Lower leg skin (tissue), 4 donors: ENCODE data around the gene NTN4. TPM values are rescaled to one million over a fixed set of nuclear protein-coding genes. Genes with fewer than 3 reads are reported as not detected.

Source experiments
- DNase-seq, 2 donors: peaks; one replicate each; pipeline ENCODE4 v3.0.0-alpha.2; 2019; ENCODE audit warnings: low spot score in 2 of 2
- H3K4me3 ChIP-seq: fragments of 200-600 bp; sonication (generic); 2 replicates; pipeline ENCODE4 v1.5.1; 2017; ENCODE audit warnings: mild to moderate bottlenecking, low read depth; ENCODE audit not compliant: poor library complexity, severe bottlenecking
- POLR2A ChIP-seq, 2 donors: fragments of 450-650 bp; IDR thresholded peaks; one replicate each; pipeline ENCODE4 v1.6.1; 2016 to 2017; ENCODE audit warnings: antibody characterized with exemption in 2 of 2, mild to moderate bottlenecking in 1 of 2, moderate library complexity in 1 of 2
- WGBS, 2 donors: methylation state at CpG; one replicate each; pipeline ENCODE4 v1.1.5; 2018; 5-methylcytosine and 5-hydroxymethylcytosine counted together
- intact Hi-C: fragments of 100-400 bp; cut with DNase I; formaldehyde crosslinking; loops from one replicate; pipeline ENCODE4 v1.15.0; 2023; ENCODE audit warnings: low total_unique reads
- total RNA-seq, 4 donors: library from RNA; depleted of rRNA; stranded (reverse); fragments of >200 nt; gene quantifications; one replicate each; pipeline ENCODE4 v1.1.0, GENCODE V29; 2016
- TF ChIP-seq, protein P1 (sequence below), 3 donors: fragments of 450-650 bp; IDR thresholded peaks; one replicate each; pipeline ENCODE4 v1.5.1; 2016; ENCODE audit warnings: antibody characterized with exemption in 3 of 3, mild to moderate bottlenecking in 3 of 3, moderate library complexity in 2 of 3

NTN4 gene
- total RNA-seq, 4 donors from 2014 or later = 11.0 to 30.6 (median 16.8) TPM

DNA sequence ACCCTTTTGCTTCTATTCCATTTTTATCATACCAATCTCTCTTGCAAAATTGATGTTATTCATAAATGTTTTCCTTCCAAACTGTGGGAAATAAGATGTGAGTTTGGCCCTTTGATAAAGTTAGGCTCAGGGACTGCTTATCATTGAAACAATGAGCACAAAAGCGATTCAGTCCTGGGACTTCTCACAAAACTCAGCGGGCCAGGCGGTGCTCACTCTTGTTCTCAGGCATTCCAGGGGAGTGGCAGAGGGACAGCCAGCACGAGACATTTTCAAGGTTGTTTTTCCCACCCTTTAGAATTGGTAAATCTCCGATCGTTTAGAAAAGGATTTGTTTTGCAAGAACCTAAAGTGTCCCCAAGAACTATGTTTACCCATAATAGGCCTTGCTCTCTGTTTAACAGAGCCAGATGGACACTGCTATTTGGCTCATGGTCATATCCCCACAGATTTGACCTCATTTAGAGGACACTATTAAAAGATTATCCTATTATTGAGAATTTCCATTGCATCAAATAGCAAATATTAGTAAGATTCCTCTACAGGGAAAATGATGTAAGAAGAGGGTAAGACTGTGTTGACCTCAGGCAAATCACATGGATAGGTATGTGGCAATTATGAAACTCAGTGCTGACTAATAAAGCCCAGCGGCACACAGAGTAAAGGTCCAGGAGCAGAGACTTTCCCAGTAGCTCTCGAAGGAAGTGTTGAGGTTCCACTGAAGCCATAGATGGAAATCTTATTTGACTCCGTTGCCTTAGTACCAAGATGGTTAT lies 136.6 kb downstream of the NTN4 start:
- no peak for DNase-seq
- TF ChIP-seq POLR2A (IDR thresholded peaks at IDR 0.05) = no peak
- TF ChIP-seq, protein P1, sequence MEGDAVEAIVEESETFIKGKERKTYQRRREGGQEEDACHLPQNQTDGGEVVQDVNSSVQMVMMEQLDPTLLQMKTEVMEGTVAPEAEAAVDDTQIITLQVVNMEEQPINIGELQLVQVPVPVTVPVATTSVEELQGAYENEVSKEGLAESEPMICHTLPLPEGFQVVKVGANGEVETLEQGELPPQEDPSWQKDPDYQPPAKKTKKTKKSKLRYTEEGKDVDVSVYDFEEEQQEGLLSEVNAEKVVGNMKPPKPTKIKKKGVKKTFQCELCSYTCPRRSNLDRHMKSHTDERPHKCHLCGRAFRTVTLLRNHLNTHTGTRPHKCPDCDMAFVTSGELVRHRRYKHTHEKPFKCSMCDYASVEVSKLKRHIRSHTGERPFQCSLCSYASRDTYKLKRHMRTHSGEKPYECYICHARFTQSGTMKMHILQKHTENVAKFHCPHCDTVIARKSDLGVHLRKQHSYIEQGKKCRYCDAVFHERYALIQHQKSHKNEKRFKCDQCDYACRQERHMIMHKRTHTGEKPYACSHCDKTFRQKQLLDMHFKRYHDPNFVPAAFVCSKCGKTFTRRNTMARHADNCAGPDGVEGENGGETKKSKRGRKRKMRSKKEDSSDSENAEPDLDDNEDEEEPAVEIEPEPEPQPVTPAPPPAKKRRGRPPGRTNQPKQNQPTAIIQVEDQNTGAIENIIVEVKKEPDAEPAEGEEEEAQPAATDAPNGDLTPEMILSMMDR (IDR thresholded peaks at IDR 0.05) = no peak
- H3K4me3 ChIP-seq = no peak overlapping the region
- WGBS, 2 donors = 63 to 72% methylated on average over 9 of the region's 9 CpGs
- intact Hi-C loops = no loop called here

DNA sequence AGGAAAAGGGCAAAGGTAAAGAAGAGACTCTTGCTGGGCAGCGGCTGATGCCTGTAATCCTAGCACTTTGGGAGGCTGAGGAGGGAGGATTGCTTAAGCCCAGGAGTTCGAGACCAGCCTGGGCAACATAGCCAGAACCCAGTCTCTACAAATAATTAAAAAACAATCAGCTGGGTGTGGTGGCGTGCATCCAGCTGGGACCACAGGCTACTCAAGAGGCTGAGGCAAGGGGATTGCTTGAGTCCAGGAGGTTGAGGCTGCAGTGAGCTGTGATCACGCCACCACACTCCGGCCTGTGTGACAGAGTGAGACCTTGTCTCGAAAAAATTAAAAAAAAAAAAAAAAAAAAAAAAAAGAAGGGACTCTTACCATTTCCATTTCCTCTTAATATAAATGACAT lies 138.9 kb downstream of the NTN4 start:
- peak in 1 of 2 donors; percentile 53 for DNase-seq
- TF ChIP-seq, protein P1 (IDR thresholded peaks at IDR 0.05) = no peak
- no peak for TF ChIP-seq POLR2A (IDR thresholded peaks at IDR 0.05)
- intact Hi-C loops = no loop called here

DNA sequence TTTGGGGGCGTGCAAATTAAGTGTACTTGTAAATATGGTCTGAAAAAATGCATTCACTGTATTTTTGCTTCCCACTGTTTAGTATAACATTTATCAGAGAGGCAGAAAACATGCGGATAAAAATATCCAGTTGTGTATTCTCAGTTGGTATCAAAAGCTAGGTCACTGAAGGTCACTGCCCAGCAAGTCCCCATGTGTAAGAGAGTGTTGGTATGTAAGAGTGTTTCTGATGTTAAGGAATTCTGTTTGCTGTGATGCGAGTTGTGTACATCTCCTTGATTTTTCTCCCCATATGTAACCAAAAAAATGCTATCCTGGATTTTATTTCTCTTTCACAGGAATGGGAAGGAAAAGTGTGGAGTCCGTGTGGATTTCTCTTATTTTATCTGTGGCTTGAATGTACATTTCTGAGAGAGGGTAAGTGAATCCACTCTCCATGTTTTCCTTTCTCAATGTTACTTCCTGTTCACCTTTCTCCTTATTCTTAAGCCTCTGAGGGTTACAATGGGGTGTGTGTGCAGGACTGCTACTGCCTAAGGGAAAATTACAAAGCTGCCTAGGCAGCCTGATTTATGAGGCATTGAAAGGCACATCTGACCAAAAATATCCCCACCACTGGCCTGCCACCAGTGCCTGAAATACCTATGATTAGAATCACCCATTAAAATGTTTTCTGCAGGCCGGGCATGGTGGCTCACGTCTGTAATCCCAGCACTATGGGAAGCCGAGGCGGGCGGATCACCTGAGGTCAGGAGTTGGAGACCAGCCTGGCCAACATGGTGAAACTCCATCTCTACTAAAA lies 141.4 kb downstream of the NTN4 start:
- DNase-seq = peak in 1 of 2 donors; percentile 80
- no peak overlapping the region for H3K4me3 ChIP-seq
- WGBS, 2 donors = 45 to 47% methylated on average over 9 of the region's 9 CpGs
- intact Hi-C loops = no loop called here
- TF ChIP-seq POLR2A (IDR thresholded peaks at IDR 0.05) = no peak
- TF ChIP-seq, protein P1 (IDR thresholded peaks at IDR 0.05) = no peak

More for the DNA sequence above, 138.9 kb downstream of the NTN4 start:
- WGBS, 2 donors = 92 to 96% methylated on average over 6 of the region's 6 CpGs
- H3K4me3 ChIP-seq = no peak overlapping the region

- 36 to 57% methylated on average over 5 of the region's 5 CpGs for WGBS, 2 donors
- intact Hi-C loops = no loop called here
- H3K4me3 ChIP-seq = no peak overlapping the region
- DNase-seq = peak in 1 of 2 donors; percentile 59
- no peak for TF ChIP-seq POLR2A (IDR thresholded peaks at IDR 0.05)
- TF ChIP-seq, protein P1 (IDR thresholded peaks at IDR 0.05) = no peak
These were observed 143.8 kb downstream of the NTN4 start for GRCh38 chr12:95646781-95647190.

DNA sequence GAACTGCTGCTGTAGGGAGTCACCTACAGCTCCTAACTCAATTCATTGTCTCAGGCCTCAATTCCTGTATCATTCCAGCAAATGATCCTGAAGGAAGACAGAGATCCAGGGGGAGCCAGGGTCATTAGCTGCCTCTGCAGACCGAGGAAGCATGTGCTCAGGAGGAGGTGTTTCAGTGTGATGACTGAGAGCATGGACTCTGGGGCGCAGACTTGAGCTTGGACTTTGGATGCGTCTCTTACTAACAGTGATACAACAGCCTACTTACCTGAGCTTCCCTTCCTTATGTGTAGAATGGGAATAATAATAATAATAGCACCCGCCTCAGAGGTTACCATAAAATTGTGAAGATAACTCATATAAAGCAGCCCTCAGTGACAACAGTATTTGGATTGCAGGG lies 147.3 kb downstream of the NTN4 start:
- H3K4me3 ChIP-seq = no peak overlapping the region
- TF ChIP-seq, protein P1 (IDR thresholded peaks at IDR 0.05) = no peak
- no peak for TF ChIP-seq POLR2A (IDR thresholded peaks at IDR 0.05)
- DNase-seq = peak in 1 of 2 donors; percentile 34
- WGBS, 2 donors = 94 to 99% methylated on average over 4 of the region's 4 CpGs
- intact Hi-C loops = no loop called here
